AG04449 (cell line): ENCODE results near the gene SNRPD2.

Experiments
- CTCF ChIA-PET: fragments of 350-600 bp; formaldehyde crosslinking; extraction: SDS; loops from one replicate; lab custom pipeline; 2021; ENCODE audit warnings: antibody characterized with exemption; lab: Yijun Ruan, JAX
- POLR2A ChIA-PET: fragments of 400-600, 350-600 bp; formaldehyde crosslinking; extraction: SDS; loops from one replicate; lab custom pipeline; 2020; ENCODE audit warnings: antibody characterized with exemption, inconsistent platforms; lab: Yijun Ruan, JAX
- DNase-seq: peaks from one replicate; pipeline ENCODE4 v3.0.0-alpha.2; 2010; ENCODE audit warnings: low read depth, low spot score
- H3K4me3 ChIP-seq: 2 replicates; pipeline ENCODE4 v1.5.1; 2011; ENCODE audit warnings: low read depth, mild to moderate bottlenecking, control low read depth, low read length
- CTCF ChIP-seq: IDR thresholded peaks from one replicate; pipeline ENCODE4 v1.5.1; 2011; ENCODE audit warnings: mild to moderate bottlenecking, moderate library complexity, low read length, control low read depth, inconsistent platforms; ENCODE audit not compliant: insufficient read depth; ENCODE audit errors: missing control alignments

The SNRPD2 gene

GRCh38 chr19:45691516-45692186 lies at the start of gene SNRPD2:
SNRPD2 (minus strand) TSS chr19:45691953; CDS start chr19:45691888, 65 bp downstream.
- H3K4me3 ChIP-seq = peak within 1 kb of the TSS; percentile 95
- CTCF ChIA-PET = interaction anchor here (0.6 to 14.1 kb wide), 20 partner anchors 11 to 252 kb away, joined by 3 to 198 read pairs (median 6); partner anchors contain the start of genes DMWD, FBXO46, GIPR and OPA3
- TF ChIP-seq CTCF = no peak
- POLR2A ChIA-PET = interaction anchor here (0.7 to 2.7 kb wide), 8 partner anchors 12 to 176 kb away, joined by 3 to 15 read pairs (median 4); partner anchors contain the start of genes FBXO46 and SIX5
- peak; percentile 65 for DNase-seq

- H3K4me3 ChIP-seq = no peak overlapping the region
- ChIA-PET CTCF (interaction anchor here (2.1 kb wide), 1 partner anchor 13 kb away, joined by 5 read pairs; no protein-coding TSS in a partner anchor), POLR2A (interaction anchor here (1.6 kb wide), 1 partner anchor 9 kb away, joined by 5 read pairs; the partner anchor contains the start of gene FBXO46)
- no peak for DNase-seq
- TF ChIP-seq CTCF = no peak
These were observed 48.0 kb upstream of the SNRPD2 start for GRCh38 chr19:45739498-45740439.

- no peak for DNase-seq
- ChIA-PET CTCF (interaction anchor here (0.7 kb wide), 1 partner anchor 36 kb away, joined by 3 read pairs; the partner anchor contains the start of gene SIX5), POLR2A (interaction anchor here (0.6 kb wide), 1 partner anchor 20 kb away, joined by 3 read pairs; no protein-coding TSS in a partner anchor)
- no peak for TF ChIP-seq CTCF
- no peak within 1 kb of the TSS for H3K4me3 ChIP-seq
These were observed 41.5 kb upstream of the SNRPD2 start, which contains the start of gene MEIOSIN for GRCh38 chr19:45733160-45733810. MEIOSIN (plus strand) TSS chr19:45733439; CDS start chr19:45735377, 1,938 bp downstream.

- H3K4me3 ChIP-seq = peak within 1 kb of the TSS; percentile 88
- TF ChIP-seq CTCF = peak; percentile 43
- DNase-seq = peak; percentile 90
- ChIA-PET POLR2A (interaction anchor here (0.6 to 1.4 kb wide), 7 partner anchors 10 to 65 kb away, joined by 3 to 11 read pairs (median 4); partner anchors contain the start of genes QPCTL, SIX5 and SNRPD2), CTCF (interaction anchor here (1.1 to 2.7 kb wide), 8 partner anchors 14 to 245 kb away, joined by 3 to 19 read pairs (median 6); partner anchors contain the start of genes QPCTL, SIX5 and SNRPD2)
These were observed 38.9 kb upstream of the SNRPD2 start, which contains the start of gene FBXO46 for GRCh38 chr19:45730368-45731288. FBXO46 (minus strand) TSS chr19:45730896; CDS start chr19:45713495, 17,401 bp downstream.
